SK-N-SH (cell line): ENCODE data around the gene ZBTB46. TPM values are rescaled to one million over a fixed set of nuclear protein-coding genes. Genes with fewer than 3 reads are reported as not detected.

Source experiments
- CTCF ChIA-PET: fragments of 300-600, 350-600 bp; formaldehyde crosslinking; extraction: SDS; loops from one replicate; lab custom pipeline; 2021; lab: Yijun Ruan, JAX
- POLR2A ChIA-PET: fragments of 350-600 bp; sonication (Branson Sonifier 250); formaldehyde crosslinking; extraction: SDS; loops from one replicate; lab custom pipeline; 2020; ENCODE audit warnings: antibody characterized with exemption, inconsistent platforms; lab: Yijun Ruan, JAX
- DNase-seq: peaks from one replicate; pipeline ENCODE4 v3.0.0; 2012
- H2AFZ ChIP-seq: fragments of 200-600 bp; sonication (generic); 2 replicates; pipeline ENCODE4 v1.8.1; 2016; ENCODE audit warnings: antibody characterized with exemption, mild to moderate bottlenecking, low read depth
- H3F3A ChIP-seq: fragments of 200-600 bp; sonication (generic); replicated peaks from 2 replicates; pipeline ENCODE3; 2016; ENCODE audit warnings: antibody characterized with exemption, mild to moderate bottlenecking; ENCODE audit not compliant: insufficient read depth
- H3K27ac ChIP-seq, 2 experiments: fragments of 200-500 bp in 1 of 2; fragments of 200-600 bp in 1 of 2; sonication (Bioruptor generic) in 1 of 2; sonication (generic), shearing (Covaris generic) in 1 of 2; 2 replicates each; pipeline versions ENCODE4 v1.5.1 to v1.6.1; 2014 to 2016; ENCODE audit warnings: low read depth in 2 of 2, inconsistent platforms in 1 of 2, low read length in 1 of 2, mild to moderate bottlenecking in 1 of 2, mixed read lengths in 1 of 2
- H3K27me3 ChIP-seq: fragments of 200-600 bp; sonication (generic), shearing (Covaris generic); 2 replicates; pipeline ENCODE4 v1.6.1; 2016; ENCODE audit warnings: mixed run types; ENCODE audit not compliant: insufficient read depth
- H3K36me3 ChIP-seq, 2 experiments: fragments of 200-500 bp in 1 of 2; fragments of 200-600 bp in 1 of 2; sonication (Bioruptor generic) in 1 of 2; sonication (generic) in 1 of 2; replicated peaks in 1 of 2; 2 replicates each; pipeline versions ENCODE3 to v1.5.1; 2014 to 2016; ENCODE audit warnings: low read length in 1 of 2, mild to moderate bottlenecking in 1 of 2; ENCODE audit not compliant: insufficient read depth in 2 of 2, control insufficient read depth in 1 of 2
- H3K4me1 ChIP-seq, 2 experiments: fragments of 200-500 bp in 1 of 2; fragments of 200-600 bp in 1 of 2; sonication (Bioruptor generic) in 1 of 2; sonication (generic), shearing (Covaris generic) in 1 of 2; 2 replicates each; pipeline versions ENCODE4 v1.5.1 to v1.6.1; 2014 to 2016; ENCODE audit warnings: low read depth in 1 of 2, low read length in 1 of 2, mixed run types in 1 of 2; ENCODE audit not compliant: insufficient read depth in 2 of 2, control insufficient read depth in 1 of 2
- H3K4me2 ChIP-seq: fragments of 200-600 bp; sonication (generic), shearing (Covaris generic); 2 replicates; pipeline ENCODE4 v1.6.1; 2017; ENCODE audit warnings: mixed run types
- H3K4me3 ChIP-seq, 2 experiments: fragments of 200-500 bp in 1 of 2; fragments of 200-600 bp in 1 of 2; sonication (Bioruptor generic) in 1 of 2; sonication (generic), shearing (Covaris generic) in 1 of 2; 2 replicates each; pipeline versions ENCODE4 v1.5.1 to v1.8.1; 2014 to 2016; ENCODE audit warnings: low read depth in 2 of 2, inconsistent platforms in 1 of 2, low read length in 1 of 2, mild to moderate bottlenecking in 1 of 2, mixed read lengths in 1 of 2, moderate library complexity in 1 of 2
- H3K79me2 ChIP-seq: fragments of 200-600 bp; sonication (generic); 2 replicates; pipeline ENCODE4 v1.8.1; 2017; ENCODE audit warnings: mild to moderate bottlenecking; ENCODE audit not compliant: insufficient read depth
- H3K9ac ChIP-seq: fragments of 200-600 bp; sonication (generic); 2 replicates; pipeline ENCODE4 v1.6.1; 2017; ENCODE audit warnings: mixed run types
- H3K9me2 ChIP-seq: fragments of 200-600 bp; sonication (generic); 2 replicates; pipeline ENCODE4 v1.6.1; 2017; ENCODE audit warnings: mixed run types
- H3K9me3 ChIP-seq: fragments of 200-600 bp; sonication (generic); 2 replicates; pipeline ENCODE4 v1.6.1; 2017; ENCODE audit warnings: mixed run types, mild to moderate bottlenecking, moderate library complexity
- H4K20me1 ChIP-seq: fragments of 200-600 bp; sonication (generic); 2 replicates; pipeline ENCODE4 v1.6.1; 2017; ENCODE audit warnings: mild to moderate bottlenecking, mixed run types; ENCODE audit not compliant: insufficient read depth
- CHD2 ChIP-seq: fragments of 150-350 bp; IDR thresholded peaks from 2 replicates; pipeline ENCODE4 v1.6.1; 2018; ENCODE audit warnings: low read length; ENCODE audit not compliant: partially characterized antibody
- EP300 ChIP-seq, 2 experiments: IDR thresholded peaks; 2 replicates each; pipeline versions ENCODE4 v1.4.0 to v1.6.1; 2012; ENCODE audit warnings: borderline replicate concordance in 1 of 2, low read depth in 1 of 2, low read length in 1 of 2
- EZH2phosphoT487 ChIP-seq: fragments of 200-600 bp; sonication (generic); IDR thresholded peaks from 2 replicates; pipeline ENCODE4 v1.6.1; 2017; ENCODE audit warnings: low read depth, mixed run types, mild to moderate bottlenecking, antibody characterized with exemption, moderate library complexity, borderline replicate concordance
- FOSL2 ChIP-seq: IDR thresholded peaks from 2 replicates; pipeline ENCODE4 v1.4.0; 2012; ENCODE audit warnings: low read depth, mild to moderate bottlenecking, moderate library complexity, borderline replicate concordance
- FOXM1 ChIP-seq: IDR thresholded peaks from 2 replicates; pipeline ENCODE4 v1.4.0; 2012; ENCODE audit warnings: low read depth, mild to moderate bottlenecking
- GABPA ChIP-seq: IDR thresholded peaks from 2 replicates; pipeline ENCODE4 v1.4.0; 2012; ENCODE audit warnings: low read depth, mild to moderate bottlenecking
- GATA2 ChIP-seq: sonication (generic); formaldehyde crosslinking; IDR thresholded peaks from 2 replicates; pipeline ENCODE4 v1.5.0; 2020; ENCODE audit warnings: mild to moderate bottlenecking, missing genetic modification reagents
- JUND ChIP-seq: IDR thresholded peaks from 2 replicates; pipeline ENCODE4 v1.4.0; 2012
- MXI1 ChIP-seq: IDR thresholded peaks from 2 replicates; pipeline ENCODE4 v1.6.1; 2012; ENCODE audit warnings: mild to moderate bottlenecking, low read depth, low read length, improper control_type of control experiment
- NFIC ChIP-seq: IDR thresholded peaks from 2 replicates; pipeline ENCODE4 v1.4.0; 2012; ENCODE audit warnings: borderline replicate concordance
- POLR2AphosphoS5 ChIP-seq: IDR thresholded peaks from 2 replicates; pipeline ENCODE4 v1.6.1; 2012; ENCODE audit warnings: low read depth, low read length
- RCOR1 ChIP-seq: fragments of 150-350 bp; IDR thresholded peaks from 2 replicates; pipeline ENCODE4 v1.6.1; 2017; ENCODE audit warnings: antibody characterized with exemption, low read length
- REST ChIP-seq: IDR thresholded peaks from 2 replicates; pipeline ENCODE4 v1.6.1; 2012; ENCODE audit warnings: mild to moderate bottlenecking, low read depth, low read length, moderate library complexity
- RFX5 ChIP-seq: IDR thresholded peaks from 2 replicates; pipeline ENCODE4 v1.6.1; 2012; ENCODE audit warnings: mild to moderate bottlenecking, improper control_type of control experiment, low read length
- TAF1 ChIP-seq: IDR thresholded peaks from 2 replicates; pipeline ENCODE4 v1.6.1; 2012; ENCODE audit warnings: low read depth, mild to moderate bottlenecking, low read length, moderate library complexity, borderline replicate concordance
- TCF12 ChIP-seq: IDR thresholded peaks from 2 replicates; pipeline ENCODE4 v1.4.0; 2012
- USF2 ChIP-seq: fragments of 150-350 bp; IDR thresholded peaks from 2 replicates; pipeline ENCODE4 v1.6.1; 2017; ENCODE audit warnings: antibody characterized with exemption, low read length, low read depth, borderline replicate concordance
- WGBS: methylation state at CpG from one replicate; pipeline ENCODE4 v1.1.6; 2017; ENCODE audit warnings: low lambda C conversion rate; 5-methylcytosine and 5-hydroxymethylcytosine counted together
- polyA plus RNA-seq, 3 experiments: library from polyadenylated mRNA; depleted of rRNA; stranded (reverse); fragments of >200 nt; gene quantifications; 2 replicates each; pipeline ENCODE4 v1.2.3, GENCODE V29; 2012
- TF ChIP-seq, protein P1 (sequence below): IDR thresholded peaks from 2 replicates; pipeline ENCODE4 v1.4.0; 2012; ENCODE audit warnings: low read depth
- TF ChIP-seq, protein P2 (sequence below): IDR thresholded peaks from 2 replicates; pipeline ENCODE4 v1.4.0; 2012; ENCODE audit warnings: low read depth, borderline replicate concordance
- TF ChIP-seq, protein P3 (sequence below): IDR thresholded peaks from 2 replicates; pipeline ENCODE4 v1.4.0; 2012; ENCODE audit warnings: low read depth, borderline replicate concordance

The ZBTB46 gene
- polyA plus RNA-seq, 1 of the 3 experiments (the other 2 are of a cell fraction), result 0.15 TPM

GRCh38 chr20:63842258-63842657 is 11.2 kb upstream of the ZBTB46 start:
- WGBS, result 69% methylated on average over 3 of the region's 9 CpGs
- Histone ChIP-seq H3K27me3 (no peaks in the 10 kb centered on the region), H3K36me3 (no peaks in the 10 kb centered on the region), H3K9me2 (no peaks in the 10 kb centered on the region), H3K9me3 (no peaks in the 10 kb centered on the region), H3K4me1 (peaks cover 0 to 5% of the 10 kb centered on the region in 2 experiments; a peak in 1 of 4 replicates), H3K27ac (no peak overlapping the region)
- TF ChIP-seq REST (no peak), GATA2 (CRISPR knock-in tag) (no peak), EP300 (IDR thresholded peaks at IDR 0.05; ENCODE audit: borderline replicate concordance in 1 of 2, low read depth in 1 of 2, low read length in 1 of 2) (no peak), FOSL2 (no peak), TAF1 (no peak), MXI1 (no peak), USF2 (no peak), JUND (no peak), CHD2 (no peak), RCOR1 (no peak), TCF12 (no peak), NFIC (no peak), GABPA (no peak), POLR2AphosphoS5 (no peak), FOXM1 (no peak), EZH2phosphoT487 (no peak), RFX5 (no peak)
- TF ChIP-seq, protein P1, sequence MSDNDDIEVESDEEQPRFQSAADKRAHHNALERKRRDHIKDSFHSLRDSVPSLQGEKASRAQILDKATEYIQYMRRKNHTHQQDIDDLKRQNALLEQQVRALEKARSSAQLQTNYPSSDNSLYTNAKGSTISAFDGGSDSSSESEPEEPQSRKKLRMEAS, result no peak
- TF ChIP-seq, protein P2, sequence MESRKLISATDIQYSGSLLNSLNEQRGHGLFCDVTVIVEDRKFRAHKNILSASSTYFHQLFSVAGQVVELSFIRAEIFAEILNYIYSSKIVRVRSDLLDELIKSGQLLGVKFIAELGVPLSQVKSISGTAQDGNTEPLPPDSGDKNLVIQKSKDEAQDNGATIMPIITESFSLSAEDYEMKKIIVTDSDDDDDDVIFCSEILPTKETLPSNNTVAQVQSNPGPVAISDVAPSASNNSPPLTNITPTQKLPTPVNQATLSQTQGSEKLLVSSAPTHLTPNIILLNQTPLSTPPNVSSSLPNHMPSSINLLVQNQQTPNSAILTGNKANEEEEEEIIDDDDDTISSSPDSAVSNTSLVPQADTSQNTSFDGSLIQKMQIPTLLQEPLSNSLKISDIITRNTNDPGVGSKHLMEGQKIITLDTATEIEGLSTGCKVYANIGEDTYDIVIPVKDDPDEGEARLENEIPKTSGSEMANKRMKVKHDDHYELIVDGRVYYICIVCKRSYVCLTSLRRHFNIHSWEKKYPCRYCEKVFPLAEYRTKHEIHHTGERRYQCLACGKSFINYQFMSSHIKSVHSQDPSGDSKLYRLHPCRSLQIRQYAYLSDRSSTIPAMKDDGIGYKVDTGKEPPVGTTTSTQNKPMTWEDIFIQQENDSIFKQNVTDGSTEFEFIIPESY, result no peak
- TF ChIP-seq, protein P3, sequence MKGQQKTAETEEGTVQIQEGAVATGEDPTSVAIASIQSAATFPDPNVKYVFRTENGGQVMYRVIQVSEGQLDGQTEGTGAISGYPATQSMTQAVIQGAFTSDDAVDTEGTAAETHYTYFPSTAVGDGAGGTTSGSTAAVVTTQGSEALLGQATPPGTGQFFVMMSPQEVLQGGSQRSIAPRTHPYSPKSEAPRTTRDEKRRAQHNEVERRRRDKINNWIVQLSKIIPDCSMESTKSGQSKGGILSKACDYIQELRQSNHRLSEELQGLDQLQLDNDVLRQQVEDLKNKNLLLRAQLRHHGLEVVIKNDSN, result no peak
- TF ChIP-seq, all 33 proteins: peak for 0
- Histone ChIP-seq H3K9ac (no peak overlapping the region), H3F3A (no peaks in the 10 kb centered on the region), H3K4me3 (no peak overlapping the region), H3K4me2 (no peak overlapping the region), H3K79me2 (no peaks in the 10 kb centered on the region), H4K20me1 (no peaks in the 10 kb centered on the region), H2AFZ (no peak overlapping the region)
- ChIA-PET CTCF (no interaction called here), POLR2A (no interaction called here)
- no peak for DNase-seq
